Hepatocyte (in vitro differentiated cells): ENCODE results near the gene RPS6KA5.

Source experiments
- CTCF ChIP-seq: fragments of 200-600 bp; sonication (generic); IDR thresholded peaks from 2 replicates; pipeline ENCODE4 v1.5.1; 2016; ENCODE audit warnings: antibody characterized with exemption, mild to moderate bottlenecking; ENCODE audit not compliant: poor library complexity
- EZH2 ChIP-seq: fragments of 200-600 bp; sonication (generic); IDR thresholded peaks from 2 replicates; pipeline ENCODE4 v1.6.1; 2016; ENCODE audit warnings: antibody characterized with exemption, mild to moderate bottlenecking, borderline replicate concordance

- no peak for TF ChIP-seq CTCF
- no peak for TF ChIP-seq EZH2
These were observed 223.8 kb downstream of the RPS6KA5 start for GRCh38 chr14:90836692-90837063.
